HG02623 (cell line): ENCODE results near the gene MOB3C.

Source experiments
- ATAC-seq: cut with Tn5 transposase; IDR thresholded peaks from one replicate; pipeline ENCODE4 v1.9.1; 2021; ENCODE audit warnings: moderate library complexity; ENCODE audit not compliant: unreplicated experiment

The MOB3C gene

GRCh38 chr1:46639547-46639946 lies 22.9 kb upstream of the MOB3C start:
- no peak for ATAC-seq

- no peak for ATAC-seq
These were observed 22.3 kb upstream of the MOB3C start for GRCh38 chr1:46638921-46639320.

DNA sequence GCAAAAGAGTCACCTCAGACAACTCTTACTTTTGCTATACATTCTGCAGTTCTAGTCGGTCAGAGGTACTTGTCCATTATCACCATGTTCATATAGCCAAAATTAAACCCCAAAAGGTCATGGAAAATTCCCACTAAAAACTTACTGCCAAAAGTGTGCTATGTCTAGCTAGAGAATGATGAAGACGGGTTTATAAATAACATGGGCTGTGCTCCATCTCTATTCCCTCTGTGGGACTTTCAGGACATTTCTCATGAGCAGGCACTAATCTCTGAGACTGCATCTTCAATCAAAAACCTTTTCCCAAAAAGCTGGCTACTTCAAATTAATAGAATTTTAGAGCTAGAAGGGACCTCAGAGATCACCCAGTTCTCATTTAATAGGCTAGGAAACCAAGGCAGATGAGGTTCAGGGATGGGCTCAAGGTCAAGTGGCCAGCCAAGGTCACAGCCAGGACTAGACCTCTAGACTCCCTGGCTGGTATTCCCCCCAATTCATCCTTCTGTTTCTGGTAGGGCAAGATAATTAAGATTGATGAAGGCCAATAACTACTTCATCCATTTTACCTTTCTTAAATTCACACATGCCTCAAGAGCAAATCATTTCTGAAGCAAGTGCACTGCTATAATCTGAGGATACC lies 21.0 kb upstream of the MOB3C start:
- ATAC-seq: no peak

GRCh38 chr1:46635205-46635604 lies 18.6 kb upstream of the MOB3C start:
- no peak for ATAC-seq

DNA sequence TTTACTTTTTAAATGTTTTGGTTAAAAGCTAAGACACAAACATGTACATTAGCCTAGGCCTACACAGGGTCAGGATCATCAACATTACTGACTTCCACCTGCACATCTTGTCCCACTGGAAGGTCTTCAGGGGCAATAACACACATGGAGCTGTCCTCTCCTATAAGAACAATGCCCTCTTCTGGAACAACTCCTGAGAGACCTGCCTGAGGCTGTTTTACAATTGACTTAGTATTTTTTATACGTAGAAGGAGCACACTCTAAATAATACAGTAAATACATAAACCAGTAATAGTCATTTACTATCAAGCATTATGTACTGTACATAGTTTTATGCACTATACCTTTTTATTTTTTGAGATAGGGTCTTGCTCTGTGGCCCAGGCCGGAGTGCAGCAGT lies 14.1 kb upstream of the MOB3C start:
- no peak for ATAC-seq

- ATAC-seq: no peak
These were observed 7.4 kb upstream of the MOB3C start for GRCh38 chr1:46623743-46624644.

DNA sequence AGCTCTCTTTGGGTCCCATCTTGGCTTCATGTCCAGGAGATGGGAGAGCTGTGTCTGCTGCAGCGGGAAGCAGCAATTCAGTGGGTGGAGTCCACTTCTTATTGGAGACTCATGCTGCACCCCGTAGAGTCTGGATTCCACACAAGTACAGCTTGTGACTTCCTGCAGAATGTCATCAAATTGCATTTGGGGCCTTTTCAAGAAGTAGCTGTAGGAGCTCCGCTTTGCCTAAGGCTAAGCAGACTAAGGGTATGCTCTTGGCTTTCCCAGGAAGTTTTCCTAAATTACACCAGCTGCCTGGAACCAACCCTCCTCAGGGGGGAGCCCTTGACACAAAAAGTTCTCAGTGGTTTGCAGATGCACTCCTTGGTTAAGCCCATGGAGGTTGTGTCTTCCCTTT lies 5.7 kb upstream of the MOB3C start:
- ATAC-seq: no peak

DNA sequence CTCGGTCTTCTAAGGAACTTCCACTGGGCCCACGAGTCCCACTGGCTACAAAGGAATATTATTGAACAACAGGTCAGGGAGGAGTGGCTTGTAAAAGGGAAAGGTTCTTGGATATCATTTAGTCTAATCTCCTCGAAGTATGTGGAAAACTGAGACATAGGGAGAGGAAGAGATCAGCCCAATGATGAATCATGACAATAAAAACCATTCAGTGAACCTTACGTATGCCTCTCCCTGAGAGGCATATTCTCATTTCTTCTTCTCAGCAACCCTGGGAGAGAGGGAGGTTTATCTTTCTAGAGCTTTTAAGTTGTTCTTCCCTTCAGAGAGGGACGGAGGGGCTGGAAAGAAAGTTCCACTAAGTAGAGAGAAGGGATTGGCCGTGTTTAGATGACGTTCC lies 5.3 kb upstream of the MOB3C start:
- ATAC-seq: no peak

DNA sequence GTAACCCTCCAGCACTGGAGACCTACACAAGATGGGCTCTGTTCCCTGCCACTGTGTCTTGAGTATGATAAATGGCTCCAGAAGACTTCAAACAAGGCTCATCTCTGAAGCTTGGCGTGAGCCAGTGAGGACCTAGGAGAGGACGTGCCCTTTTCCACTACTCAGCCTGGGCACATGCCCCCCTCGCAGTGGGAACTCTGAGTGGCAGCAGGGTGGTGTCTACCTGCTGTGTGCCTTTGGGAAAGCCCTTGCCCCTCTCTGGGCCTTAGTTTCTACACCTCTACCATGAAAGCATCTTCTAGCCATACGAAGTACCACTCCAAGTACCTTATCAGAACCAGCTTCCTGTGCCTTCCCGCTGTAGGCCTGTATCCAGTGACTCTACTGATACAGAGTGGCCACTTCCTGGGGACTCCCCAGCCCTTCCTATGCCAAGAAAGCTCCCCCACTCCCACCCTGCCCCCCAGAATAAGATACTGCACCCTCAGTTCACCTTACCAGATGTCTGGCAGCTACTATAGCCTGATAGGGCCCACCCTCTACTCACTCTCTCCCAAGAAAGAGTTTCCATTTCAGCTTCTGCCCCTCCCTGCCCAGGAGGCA lies 3.1 kb upstream of the MOB3C start:
- ATAC-seq: no peak

DNA sequence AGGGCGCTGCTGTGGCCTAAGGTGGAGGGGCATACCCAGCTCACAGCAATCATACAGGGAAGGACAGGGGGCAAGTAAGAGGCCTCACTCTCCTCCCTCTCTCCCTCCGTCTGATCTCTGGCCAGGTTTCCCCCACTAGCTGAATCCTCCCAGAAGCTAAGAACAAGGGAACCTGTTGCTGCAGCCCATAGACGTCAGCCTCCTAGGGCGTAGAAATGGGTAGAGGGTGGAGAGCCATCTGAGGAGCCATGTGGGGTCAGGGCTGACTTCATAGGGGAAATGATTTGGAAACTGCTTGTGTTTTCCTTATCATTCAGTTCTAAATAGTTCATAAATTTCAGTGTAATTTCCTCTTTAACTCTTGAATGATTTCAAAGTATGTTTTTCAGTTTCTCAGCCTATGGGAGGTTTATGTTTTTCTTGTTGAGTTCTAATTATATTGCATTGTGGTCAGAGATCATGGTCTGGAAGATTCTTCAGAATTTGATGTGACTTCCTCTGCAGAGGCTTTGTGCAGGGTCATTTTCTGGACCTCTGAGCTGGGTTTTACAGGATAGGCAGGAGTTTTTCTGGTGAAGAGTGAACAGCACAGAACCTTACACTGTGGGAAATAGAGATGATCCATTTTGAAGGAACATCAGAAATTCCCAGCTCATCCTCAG lies 2.3 kb upstream of the MOB3C start:
- no peak for ATAC-seq

DNA sequence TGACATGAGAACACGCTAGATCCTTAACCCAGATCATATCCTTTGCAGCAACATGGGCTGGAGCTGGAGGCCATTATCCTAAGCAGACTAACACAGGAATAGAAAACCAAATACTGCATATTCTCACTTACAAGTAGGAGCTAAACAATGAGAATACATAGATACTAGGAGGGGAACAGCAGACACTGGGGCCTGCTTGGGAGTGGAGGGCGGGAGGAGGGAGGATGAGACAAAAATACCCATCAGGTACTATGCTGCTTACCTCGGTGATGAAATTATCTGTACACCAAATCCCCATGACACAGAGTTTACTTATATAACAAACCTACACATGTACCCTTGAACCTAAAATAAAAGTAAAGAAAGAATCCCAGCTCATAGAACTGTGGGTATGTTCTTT lies 1.2 kb upstream of the MOB3C start:
- no peak for ATAC-seq

- ATAC-seq: no peak
These were observed 643 bp upstream of the MOB3C start for GRCh38 chr1:46617108-46617800.

DNA sequence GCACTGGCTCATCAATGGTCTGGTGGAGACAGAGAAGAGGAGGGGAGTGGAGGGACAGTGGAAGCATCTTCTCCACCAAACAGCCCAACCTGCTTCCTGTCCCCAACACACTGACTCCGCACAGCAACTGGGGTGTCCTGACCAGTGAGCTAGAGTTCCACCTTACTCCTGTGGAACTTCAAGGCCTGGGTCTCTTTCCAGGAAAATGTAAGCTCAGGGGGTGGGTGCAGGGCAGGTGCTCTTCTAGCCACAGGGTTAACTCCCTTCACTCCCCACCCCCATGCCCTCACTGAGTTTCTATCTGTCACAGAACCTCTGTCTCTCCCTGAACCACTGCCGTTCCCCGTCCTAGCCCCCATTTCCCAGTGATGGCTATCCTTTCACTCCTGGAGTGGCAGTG lies 876 bp downstream of the MOB3C start:
- ATAC-seq: no peak

DNA sequence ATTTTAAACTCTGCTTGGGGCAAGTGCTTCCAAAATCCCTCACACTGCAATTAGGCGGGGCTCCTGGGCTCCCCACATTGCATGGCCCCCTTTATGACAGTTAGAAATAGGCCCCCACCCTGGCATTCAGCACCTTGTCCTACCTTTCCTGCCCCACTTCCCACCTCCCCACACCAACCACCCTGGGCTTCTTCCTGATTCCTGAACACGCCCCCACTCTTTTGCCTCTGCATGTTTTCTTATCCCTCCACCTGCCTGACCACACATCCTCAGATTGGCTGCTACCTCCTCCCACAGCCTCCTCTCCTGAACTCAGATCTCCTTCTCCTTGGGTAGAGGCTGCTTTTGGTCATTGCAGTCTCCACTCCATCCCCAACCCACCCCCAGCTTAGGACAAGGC lies 1.5 kb downstream of the MOB3C start:
- no peak for ATAC-seq

DNA sequence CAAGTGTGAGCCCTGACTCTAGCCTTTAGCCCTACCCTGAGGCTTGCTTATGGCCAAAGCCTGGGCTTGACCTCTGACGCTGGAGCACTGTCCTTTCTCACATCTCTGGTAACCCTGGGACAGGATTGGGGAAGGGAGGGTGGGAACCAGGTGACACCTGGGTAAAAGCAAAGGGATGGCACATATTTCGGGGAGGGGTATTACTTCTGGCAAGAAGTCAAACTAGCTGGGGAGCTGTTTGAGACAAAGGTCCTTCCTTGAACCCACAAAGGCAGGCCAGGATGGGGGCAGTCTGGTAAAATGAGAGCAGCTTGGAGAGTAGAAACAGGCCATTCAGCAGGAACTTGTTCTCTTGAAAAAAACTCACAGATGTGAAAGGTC lies 2.0 kb downstream of the MOB3C start:
- no peak for ATAC-seq

DNA sequence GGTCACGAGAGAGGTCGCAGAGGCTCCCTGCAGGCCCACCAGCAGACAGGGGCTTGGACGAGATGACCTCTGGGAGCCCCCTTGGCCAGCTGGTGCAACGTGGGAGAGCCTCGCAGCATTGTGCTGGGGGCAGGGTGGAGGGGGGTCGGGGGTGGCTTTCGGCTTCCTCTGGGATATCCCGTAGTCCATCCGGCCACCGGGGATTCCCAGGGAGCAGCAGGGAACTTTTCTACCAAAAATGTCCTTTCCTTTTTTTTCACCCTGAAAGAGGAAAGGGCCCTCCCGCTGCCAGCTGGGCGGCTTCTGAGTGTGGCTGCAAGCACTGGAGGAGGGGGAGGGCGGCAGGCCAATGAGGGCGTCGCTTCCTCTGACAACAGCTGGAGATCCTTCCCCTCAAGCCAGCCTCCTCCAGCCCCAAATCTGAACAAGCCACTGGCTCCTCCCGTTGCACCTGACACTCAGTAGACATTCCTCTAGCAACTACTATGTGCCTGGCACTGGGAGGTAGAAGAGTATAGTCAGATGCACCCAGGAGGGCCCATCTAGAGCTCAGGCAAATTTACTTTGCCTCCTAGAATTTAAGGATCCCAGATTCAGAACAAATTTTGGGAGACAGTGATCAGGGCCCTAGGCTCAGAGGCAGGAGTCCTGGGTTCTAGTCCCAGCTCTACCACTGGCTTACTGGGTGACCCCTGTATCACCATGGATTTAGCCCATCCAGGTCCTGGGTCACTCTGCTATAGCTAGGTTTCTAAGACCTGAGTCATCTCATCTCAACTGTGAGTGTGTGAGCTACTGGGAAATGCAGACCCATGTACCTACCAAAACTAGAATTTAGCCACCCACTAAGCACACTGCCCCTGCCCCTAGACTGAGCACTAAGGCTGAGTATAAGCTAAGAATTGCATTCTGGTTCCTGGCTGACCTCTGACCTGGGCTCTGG lies 2.7 kb downstream of the MOB3C start:
- ATAC-seq: peak; percentile 42

GRCh38 chr1:46612937-46613660 lies 3.5 kb downstream of the MOB3C start:
- no peak for ATAC-seq

GRCh38 chr1:46611691-46612221 lies 4.9 kb downstream of the MOB3C start:
- ATAC-seq: no peak
